Esophagus squamous epithelium (tissue), 4 donors: ENCODE measurements around the gene CD320.

Experiments used
- POLR2A ChIP-seq, 4 donors: fragments of 450-650 bp; IDR thresholded peaks; one replicate each; pipeline ENCODE4 v1.6.1; 2017; ENCODE audit warnings: antibody characterized with exemption in 4 of 4, mild to moderate bottlenecking in 4 of 4, moderate library complexity in 3 of 4
- TF ChIP-seq, protein P1 (sequence below), 6 experiments: fragments of 450-650 bp in 4 of 6; fragments of 200-600 bp in 2 of 6; sonication (generic) in 2 of 6; IDR thresholded peaks; one replicate each; pipeline ENCODE4 v1.5.1; 2016 to 2019; ENCODE audit warnings: antibody characterized with exemption in 6 of 6, mild to moderate bottlenecking in 4 of 6, moderate library complexity in 4 of 6

DNA sequence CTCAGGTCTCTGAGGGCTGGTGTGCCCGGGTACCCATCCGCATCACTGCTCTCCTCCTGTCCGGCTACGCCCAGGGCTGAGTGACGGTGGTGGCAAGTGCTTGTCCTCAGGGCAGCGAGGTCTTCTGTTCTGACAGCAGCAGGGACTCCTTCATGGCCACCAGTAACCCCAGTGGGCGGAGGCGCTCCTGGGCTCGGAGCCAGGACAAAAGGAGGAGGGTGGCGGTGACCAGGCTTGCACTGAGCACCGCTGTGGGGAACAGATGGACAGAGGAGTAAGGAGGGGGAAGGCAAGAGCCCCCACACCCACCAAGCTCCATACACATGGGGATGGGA, 5.8 kb downstream of the CD320 start:
- TF ChIP-seq, protein P1, sequence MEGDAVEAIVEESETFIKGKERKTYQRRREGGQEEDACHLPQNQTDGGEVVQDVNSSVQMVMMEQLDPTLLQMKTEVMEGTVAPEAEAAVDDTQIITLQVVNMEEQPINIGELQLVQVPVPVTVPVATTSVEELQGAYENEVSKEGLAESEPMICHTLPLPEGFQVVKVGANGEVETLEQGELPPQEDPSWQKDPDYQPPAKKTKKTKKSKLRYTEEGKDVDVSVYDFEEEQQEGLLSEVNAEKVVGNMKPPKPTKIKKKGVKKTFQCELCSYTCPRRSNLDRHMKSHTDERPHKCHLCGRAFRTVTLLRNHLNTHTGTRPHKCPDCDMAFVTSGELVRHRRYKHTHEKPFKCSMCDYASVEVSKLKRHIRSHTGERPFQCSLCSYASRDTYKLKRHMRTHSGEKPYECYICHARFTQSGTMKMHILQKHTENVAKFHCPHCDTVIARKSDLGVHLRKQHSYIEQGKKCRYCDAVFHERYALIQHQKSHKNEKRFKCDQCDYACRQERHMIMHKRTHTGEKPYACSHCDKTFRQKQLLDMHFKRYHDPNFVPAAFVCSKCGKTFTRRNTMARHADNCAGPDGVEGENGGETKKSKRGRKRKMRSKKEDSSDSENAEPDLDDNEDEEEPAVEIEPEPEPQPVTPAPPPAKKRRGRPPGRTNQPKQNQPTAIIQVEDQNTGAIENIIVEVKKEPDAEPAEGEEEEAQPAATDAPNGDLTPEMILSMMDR (IDR thresholded peaks at IDR 0.05) = no peak
- TF ChIP-seq POLR2A (IDR thresholded peaks at IDR 0.05) = no peak
